Neuronal stem cell (in vitro differentiated cells): ENCODE measurements around the gene ZFTA.

Experiments
- DNase-seq: peaks from one replicate; pipeline ENCODE4 v3.0.0-alpha.2; 2013; ENCODE audit warnings: low spot score
- H2AFZ ChIP-seq: one replicate; pipeline ENCODE4 v1.6.1; 2013; ENCODE audit warnings: mild to moderate bottlenecking, low read length, inconsistent platforms
- H2AK5ac ChIP-seq: 2 replicates; pipeline ENCODE4 v1.6.1; 2013; ENCODE audit warnings: low read depth, mild to moderate bottlenecking, inconsistent platforms, low read length, moderate library complexity, mixed read lengths
- H2BK120ac ChIP-seq: 2 replicates; pipeline ENCODE4 v1.6.1; 2013; ENCODE audit warnings: low read depth, mild to moderate bottlenecking, inconsistent platforms, low read length, moderate library complexity, mixed read lengths
- H2BK12ac ChIP-seq: one replicate; pipeline ENCODE4 v1.6.1; 2013; ENCODE audit warnings: low read length, inconsistent platforms
- H2BK15ac ChIP-seq: 2 replicates; pipeline ENCODE4 v1.6.1; 2013; ENCODE audit warnings: mild to moderate bottlenecking, low read length, inconsistent platforms, mixed read lengths
- H2BK5ac ChIP-seq: one replicate; pipeline ENCODE4 v1.6.1; 2013; ENCODE audit warnings: inconsistent platforms, mild to moderate bottlenecking, low read length, moderate library complexity
- H3K14ac ChIP-seq: one replicate; pipeline ENCODE4 v1.6.1; 2013; ENCODE audit warnings: low read length, inconsistent platforms
- H3K18ac ChIP-seq: 2 replicates; pipeline ENCODE4 v1.6.1; 2013; ENCODE audit warnings: low read length, inconsistent platforms
- H3K23ac ChIP-seq: 2 replicates; pipeline ENCODE4 v1.6.1; 2013; ENCODE audit warnings: low read depth, mild to moderate bottlenecking, mixed read lengths, low read length, inconsistent platforms; ENCODE audit not compliant: poor library complexity
- H3K27ac ChIP-seq: replicated peaks from 3 replicates; pipeline ENCODE4 v1.5.1; 2013; ENCODE audit warnings: low read length, inconsistent platforms
- H3K27me3 ChIP-seq, 3 experiments: 2 replicates each; pipeline ENCODE4 v1.6.1; 2013; ENCODE audit warnings: low read length in 3 of 3, mild to moderate bottlenecking in 2 of 3, inconsistent platforms in 1 of 3, low read depth in 1 of 3, mixed read lengths in 1 of 3, moderate library complexity in 1 of 3; ENCODE audit not compliant: control insufficient read depth in 3 of 3, insufficient read depth in 3 of 3
- H3K36me3 ChIP-seq, 2 donors: replicated peaks in 1 of 2; 2 replicates each; pipeline ENCODE4 v1.6.1; 2013; ENCODE audit warnings: low read length in 2 of 2; ENCODE audit not compliant: control insufficient read depth in 2 of 2, insufficient read depth in 2 of 2
- H3K4ac ChIP-seq: 2 replicates; pipeline ENCODE4 v1.6.1; 2013; ENCODE audit warnings: inconsistent platforms, mild to moderate bottlenecking, low read length, moderate library complexity
- H3K4me1 ChIP-seq, 2 donors: 1 replicate in 1 of 2; 2 replicates in 1 of 2; pipeline ENCODE4 v1.6.1; 2013; ENCODE audit warnings: low read length in 2 of 2, low read depth in 1 of 2; ENCODE audit not compliant: control insufficient read depth in 2 of 2, insufficient read depth in 1 of 2
- H3K4me2 ChIP-seq: one replicate; pipeline ENCODE4 v1.6.1; 2013; ENCODE audit warnings: mild to moderate bottlenecking, low read length, inconsistent platforms; ENCODE audit not compliant: insufficient read depth, poor library complexity, severe bottlenecking
- H3K4me3 ChIP-seq, 2 donors: 2 replicates each; pipeline ENCODE4 v1.5.1; 2013; ENCODE audit warnings: low read length in 2 of 2, mild to moderate bottlenecking in 2 of 2, inconsistent platforms in 1 of 2, moderate library complexity in 1 of 2
- H3K79me1 ChIP-seq: one replicate; pipeline ENCODE4 v1.6.1; 2013; ENCODE audit warnings: low read depth, mild to moderate bottlenecking, inconsistent platforms, low read length, moderate library complexity
- H3K9ac ChIP-seq: one replicate; pipeline ENCODE4 v1.6.1; 2013; ENCODE audit warnings: mild to moderate bottlenecking, low read depth, low read length, inconsistent platforms; ENCODE audit not compliant: poor library complexity
- H3K9me3 ChIP-seq, 2 donors: replicated peaks in 1 of 2; 2 replicates each; pipeline versions ENCODE3 to v1.6.1; 2013; ENCODE audit warnings: low read length in 2 of 2, mild to moderate bottlenecking in 2 of 2, inconsistent platforms in 1 of 2, low read depth in 1 of 2, mixed read lengths in 1 of 2, moderate library complexity in 1 of 2; ENCODE audit not compliant: control insufficient read depth in 2 of 2, insufficient read depth in 1 of 2
- H4K8ac ChIP-seq: one replicate; pipeline ENCODE4 v1.6.1; 2013; ENCODE audit warnings: low read depth, mild to moderate bottlenecking, inconsistent platforms, low read length, moderate library complexity
- H4K91ac ChIP-seq: one replicate; pipeline ENCODE4 v1.6.1; 2013; ENCODE audit warnings: low read length, low read depth, mild to moderate bottlenecking, inconsistent platforms; ENCODE audit not compliant: poor library complexity
- WGBS, 2 donors: extraction: QIAGEN DNeasy Blood & Tissue Kit; methylation state at CpG; one replicate each; pipeline ENCODE4 v1.1.7; 2013; ENCODE audit warnings: missing lambda C conversion rate in 2 of 2, mixed read lengths in 1 of 2; ENCODE audit not compliant: insufficient read length in 2 of 2, insufficient replicate concordance in 1 of 2; ENCODE audit errors: extremely low coverage in 2 of 2; 5-methylcytosine and 5-hydroxymethylcytosine counted together

The ZFTA gene

DNA sequence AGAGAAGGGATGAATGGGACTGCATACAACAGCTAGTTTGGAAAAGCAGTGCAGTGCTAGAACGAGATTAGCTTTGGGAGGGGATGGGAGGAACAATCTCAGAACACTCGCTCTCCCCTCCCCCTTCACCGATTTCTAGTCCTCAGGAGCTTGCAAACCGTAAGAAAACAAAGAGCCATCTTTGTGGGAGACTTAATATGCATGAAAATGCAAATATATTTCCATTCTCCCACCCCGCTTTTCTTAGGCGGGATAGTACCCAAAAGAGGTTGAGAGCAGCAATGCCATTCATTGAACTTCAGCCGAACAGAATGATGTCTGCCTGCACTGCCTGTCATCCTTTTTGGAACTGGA lies 45.8 kb upstream of the ZFTA start:
- H2BK12ac ChIP-seq: no peak overlapping the region
- DNase-seq: no peak
- no CpG with 5 or more reads among the region's 7 CpGs for WGBS, 2 donors

DNA sequence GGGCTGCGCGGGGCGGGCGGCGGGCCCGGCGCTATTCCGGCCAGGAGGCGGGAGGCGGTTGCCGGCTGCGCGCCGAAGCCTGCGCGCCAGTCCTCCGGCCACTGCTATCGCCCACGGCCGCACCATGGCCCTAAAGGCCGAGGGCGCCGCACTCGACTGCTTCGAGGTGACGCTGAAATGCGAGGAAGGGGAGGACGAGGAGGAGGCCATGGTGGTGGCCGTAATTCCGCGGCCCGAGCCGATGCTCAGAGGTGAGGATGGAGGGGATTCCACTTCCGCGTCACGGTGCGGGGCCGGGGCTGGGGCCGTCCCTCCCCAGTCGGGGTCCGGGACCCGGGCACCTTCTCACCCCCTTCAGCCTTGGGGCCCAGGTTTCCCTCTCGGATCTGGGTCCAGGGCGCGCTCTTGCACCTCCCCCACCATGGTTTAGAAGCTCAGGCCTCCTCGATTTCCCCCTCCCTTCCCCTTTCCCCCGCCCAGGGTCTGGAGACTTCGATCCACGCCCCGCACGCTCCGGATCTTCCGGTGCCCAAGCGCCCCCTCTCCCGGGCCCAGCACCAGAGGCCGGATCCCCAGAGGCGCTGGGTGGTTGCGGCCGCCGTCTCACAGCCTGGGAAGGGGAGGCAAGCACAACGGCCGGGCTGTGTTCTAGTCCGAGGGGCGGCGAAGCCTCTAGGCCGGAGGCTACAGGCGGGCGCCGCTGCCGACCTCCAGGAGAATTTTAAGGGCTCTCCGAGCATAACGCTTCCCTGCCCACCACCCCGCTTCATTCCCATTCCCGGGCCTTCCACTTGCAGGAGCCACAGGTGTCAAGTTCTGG lies 45.2 kb upstream of the ZFTA start:
- peaks cover 27 to 43% of the 10 kb centered on the region in 2 donors for H3K36me3 ChIP-seq
- no peaks in the 10 kb centered on the region for H3K9me3 ChIP-seq
- peak overlapping the region; percentile 95 for H3K4ac ChIP-seq
- peak overlapping the region; percentile 98 for H2BK5ac ChIP-seq
- peak overlapping the region; percentile 100 for H3K18ac ChIP-seq
- H3K23ac ChIP-seq: peak overlapping the region; percentile 96
- peak overlapping the region; percentile 98 to 100 for H3K4me3 ChIP-seq
- H3K79me1 ChIP-seq: peaks cover 20% of the 10 kb centered on the region
- H2BK120ac ChIP-seq: no peak overlapping the region
- peak overlapping the region; percentile 91 for H3K27ac ChIP-seq
- H4K91ac ChIP-seq: peak overlapping the region; percentile 41
- no peak overlapping the region for H2BK12ac ChIP-seq
- DNase-seq: peak; percentile 46
- H3K9ac ChIP-seq: peak overlapping the region; percentile 100
- peak overlapping the region; percentile 72 for H3K4me2 ChIP-seq
- H2BK15ac ChIP-seq: peak overlapping the region; percentile 68
- peaks cover 10 to 17% of the 10 kb centered on the region in 2 donors for H3K4me1 ChIP-seq
- peak overlapping the region; percentile 88 for H2AK5ac ChIP-seq
- H2AFZ ChIP-seq: peak overlapping the region; percentile 87
- WGBS, 2 donors: no CpG with 5 or more reads among the region's 74 CpGs
- peak overlapping the region; percentile 95 for H3K14ac ChIP-seq
- H3K27me3 ChIP-seq: no peaks in the 10 kb centered on the region
- peak overlapping the region; percentile 53 for H4K8ac ChIP-seq

More for the DNA sequence above, 45.8 kb upstream of the ZFTA start:
- Histone ChIP-seq H4K91ac (no peak overlapping the region), H3K4me1 (peaks cover 10 to 17% of the 10 kb centered on the region in 2 donors), H2AK5ac (peak overlapping the region; percentile 88), H2BK5ac (peak overlapping the region; percentile 98), H3K14ac (no peak overlapping the region), H3K4me3 (peak overlapping the region; percentile 98 to 100), H3K27me3 (no peaks in the 10 kb centered on the region), H3K18ac (no peak overlapping the region), H3K79me1 (peaks cover 20% of the 10 kb centered on the region), H2BK120ac (no peak overlapping the region), H3K23ac (no peak overlapping the region), H3K4me2 (peak overlapping the region; percentile 72), H2BK15ac (no peak overlapping the region), H3K4ac (no peak overlapping the region), H4K8ac (no peak overlapping the region), H3K9ac (peak overlapping the region; percentile 100), H3K9me3 (no peaks in the 10 kb centered on the region), H3K27ac (peak overlapping the region; percentile 91), H3K36me3 (peaks cover 28 to 49% of the 10 kb centered on the region in 2 donors), H2AFZ (peak overlapping the region; percentile 87)

DNA sequence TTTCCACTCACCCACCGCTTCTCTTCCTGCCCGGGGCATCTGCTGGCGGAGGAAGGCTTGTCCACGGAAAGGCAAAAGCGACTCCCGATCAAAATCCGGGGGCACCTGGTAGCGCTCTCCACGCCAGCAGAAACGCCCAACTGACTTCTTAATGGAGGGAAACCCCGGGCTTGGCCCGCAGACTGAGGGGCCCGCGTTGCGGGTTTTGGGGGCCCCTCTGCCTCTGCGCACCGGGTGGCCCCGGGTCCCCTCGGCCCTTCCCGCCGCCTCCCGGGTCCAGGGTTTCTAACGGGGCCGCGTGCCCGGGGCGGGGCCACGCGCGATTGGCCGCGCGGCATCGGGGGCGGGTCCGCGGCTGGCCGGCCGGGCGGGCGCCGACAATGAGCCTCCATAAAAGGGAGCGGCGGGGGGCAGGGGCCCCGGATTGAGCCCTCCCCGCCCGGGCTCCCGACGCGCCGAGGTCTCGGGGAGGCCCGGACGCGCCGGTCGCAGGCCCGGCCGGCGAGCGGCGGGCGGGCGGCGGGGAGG lies 44.5 kb upstream of the ZFTA start, which contains the start of gene SPINDOC:
SPINDOC (plus strand) TSS at position 422 of the 528 bp plus-strand sequence. CDS start 231 bp downstream, outside the sequence.
- Histone ChIP-seq H3K4ac (peak within 1 kb of the TSS; percentile 95), H3K4me1 (peaks cover 10 to 17% of the 10 kb centered on the region in 2 donors), H3K18ac (peak within 1 kb of the TSS; percentile 100), H3K4me3 (peak within 1 kb of the TSS; percentile 98 to 100), H3K27ac (peak within 1 kb of the TSS; percentile 91), H3K4me2 (peak within 1 kb of the TSS; percentile 80), H3K9ac (peak within 1 kb of the TSS; percentile 100), H2BK5ac (peak within 1 kb of the TSS; percentile 98), H3K9me3 (no peaks in the 10 kb centered on the region), H2AFZ (peak within 1 kb of the TSS; percentile 97), H3K36me3 (peaks cover 20 to 36% of the 10 kb centered on the region in 2 donors), H2BK15ac (peak within 1 kb of the TSS; percentile 68), H2BK120ac (no peak within 1 kb of the TSS), H2BK12ac (no peak within 1 kb of the TSS), H3K14ac (peak within 1 kb of the TSS; percentile 95), H3K27me3 (no peaks in the 10 kb centered on the region), H3K79me1 (peaks cover 20% of the 10 kb centered on the region), H4K91ac (peak within 1 kb of the TSS; percentile 41), H2AK5ac (peak within 1 kb of the TSS; percentile 88), H4K8ac (peak within 1 kb of the TSS; percentile 53), H3K23ac (peak within 1 kb of the TSS; percentile 96)
- no CpG with 5 or more reads among the region's 65 CpGs for WGBS, 2 donors
- DNase-seq: peak; percentile 77

DNA sequence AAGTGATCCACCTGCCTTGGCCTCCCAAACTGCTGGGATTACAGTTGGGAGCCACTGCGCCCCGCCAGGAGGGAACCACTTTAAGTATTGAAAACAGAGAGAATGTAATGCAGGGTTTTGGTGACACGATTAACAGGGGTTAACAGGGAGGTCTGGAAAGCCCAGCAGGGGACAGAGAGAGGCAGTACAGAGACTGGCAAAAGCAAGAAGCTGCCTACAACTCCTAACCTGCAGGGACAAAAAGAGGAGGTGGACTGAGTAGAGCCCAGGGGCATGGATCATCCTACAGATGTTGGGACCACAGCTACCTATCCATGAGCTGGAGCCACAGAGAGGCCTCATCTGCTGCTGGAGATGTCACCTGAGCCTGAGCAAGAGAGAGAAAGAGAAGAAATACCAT lies 42.9 kb upstream of the ZFTA start:
- DNase-seq: no peak
- WGBS, 2 donors: no CpG with 5 or more reads among the region's 3 CpGs
- H3K14ac ChIP-seq: no peak overlapping the region
- H2BK12ac ChIP-seq: no peak overlapping the region
- H2BK5ac ChIP-seq: no peak overlapping the region
- H2BK15ac ChIP-seq: no peak overlapping the region
- H3K27ac ChIP-seq: no peak overlapping the region
- no peak overlapping the region for H3K23ac ChIP-seq
- no peaks in the 10 kb centered on the region for H3K27me3 ChIP-seq
- peak overlapping the region; percentile 34 for H3K4me2 ChIP-seq
- H3K9me3 ChIP-seq: no peaks in the 10 kb centered on the region
- H3K4me3 ChIP-seq: peak overlapping the region in 1 of 2 donors; percentile 16
- no peak overlapping the region for H2AK5ac ChIP-seq
- H4K91ac ChIP-seq: no peak overlapping the region
- H3K36me3 ChIP-seq: peaks cover 9 to 20% of the 10 kb centered on the region in 2 donors
- H3K79me1 ChIP-seq: peaks cover 13% of the 10 kb centered on the region
- no peak overlapping the region for H2BK120ac ChIP-seq
- H3K18ac ChIP-seq: peak overlapping the region; percentile 5
- H3K9ac ChIP-seq: no peak overlapping the region
- no peak overlapping the region for H2AFZ ChIP-seq
- no peak overlapping the region for H4K8ac ChIP-seq
- peaks cover 10 to 17% of the 10 kb centered on the region in 2 donors for H3K4me1 ChIP-seq
- no peak overlapping the region for H3K4ac ChIP-seq
